Measurements from ENCODE around the gene SUGCT. TPM values are rescaled to one million over a fixed set of nuclear protein-coding genes. Genes with fewer than 3 reads are reported as not detected.
"Not testable (repeated sequence)": the region's sequence is repeated elsewhere in the genome, so short reads cannot be mapped to it uniquely, and the experiment has no call there.

Gene SUGCT
- total and polyA plus RNA-seq, 8 donors = 0.87 to 8.0 (median 2.9) TPM; not detected in 1

DNA sequence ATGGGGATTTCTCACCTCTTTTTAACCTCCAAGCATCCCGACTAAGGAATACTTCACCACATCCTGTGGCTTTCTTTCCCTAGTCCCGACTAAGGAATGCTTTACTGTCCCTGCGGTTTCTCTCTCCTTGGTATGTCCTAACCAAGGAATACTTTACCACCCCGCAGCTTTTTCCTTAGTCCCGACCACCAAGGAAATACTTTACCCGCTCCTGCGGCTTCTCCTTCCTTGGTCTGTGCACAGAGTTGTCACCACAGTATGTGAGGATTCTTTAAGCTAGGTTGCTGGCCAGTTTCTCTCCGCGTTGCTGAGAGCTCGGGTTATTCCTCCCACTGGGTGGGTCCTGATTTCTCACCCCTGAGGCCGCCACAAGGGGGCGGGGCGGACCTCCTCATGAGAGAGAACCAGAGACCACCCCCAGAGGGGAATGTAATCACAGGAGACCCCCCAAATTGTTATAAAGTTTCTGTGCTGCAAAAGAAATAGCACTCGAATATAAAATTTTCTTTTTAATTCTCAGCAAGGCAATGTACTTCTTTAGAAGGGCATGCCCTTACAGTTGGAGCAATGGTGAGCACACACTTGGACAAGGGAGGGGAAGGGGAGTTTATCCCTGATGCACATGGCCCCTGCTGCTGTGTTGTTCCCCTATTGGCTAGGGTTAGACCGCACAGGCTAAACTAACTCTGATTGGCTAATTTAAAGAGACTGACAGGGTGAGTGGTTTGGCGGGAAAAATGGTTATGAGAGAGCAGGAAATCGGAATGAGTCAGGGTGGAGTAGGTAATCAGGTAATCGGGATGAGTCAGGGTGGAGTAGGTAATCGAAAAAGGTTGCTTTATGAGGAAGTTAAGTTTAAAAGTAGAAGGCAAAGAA lies 12.8 kb downstream of the SUGCT start:
- no peak overlapping the region for H3K27ac ChIP-seq
- H3K27me3 ChIP-seq = no peaks in the 10 kb centered on the region
- no peaks in the 10 kb centered on the region for H3K36me3 ChIP-seq
- WGBS, 5 donors = 84 to 90% (median 86%) methylated on average over 19 of the region's 19 CpGs
- H3K4me3 ChIP-seq = no peak overlapping the region
- no peaks in the 10 kb centered on the region for H3K4me1 ChIP-seq
- H3K9me3 ChIP-seq = no peaks in the 10 kb centered on the region
- intact Hi-C loops (cut with DNase I; ENCODE audit: low total_unique reads) = no loop called here
- TF ChIP-seq, protein P1, sequence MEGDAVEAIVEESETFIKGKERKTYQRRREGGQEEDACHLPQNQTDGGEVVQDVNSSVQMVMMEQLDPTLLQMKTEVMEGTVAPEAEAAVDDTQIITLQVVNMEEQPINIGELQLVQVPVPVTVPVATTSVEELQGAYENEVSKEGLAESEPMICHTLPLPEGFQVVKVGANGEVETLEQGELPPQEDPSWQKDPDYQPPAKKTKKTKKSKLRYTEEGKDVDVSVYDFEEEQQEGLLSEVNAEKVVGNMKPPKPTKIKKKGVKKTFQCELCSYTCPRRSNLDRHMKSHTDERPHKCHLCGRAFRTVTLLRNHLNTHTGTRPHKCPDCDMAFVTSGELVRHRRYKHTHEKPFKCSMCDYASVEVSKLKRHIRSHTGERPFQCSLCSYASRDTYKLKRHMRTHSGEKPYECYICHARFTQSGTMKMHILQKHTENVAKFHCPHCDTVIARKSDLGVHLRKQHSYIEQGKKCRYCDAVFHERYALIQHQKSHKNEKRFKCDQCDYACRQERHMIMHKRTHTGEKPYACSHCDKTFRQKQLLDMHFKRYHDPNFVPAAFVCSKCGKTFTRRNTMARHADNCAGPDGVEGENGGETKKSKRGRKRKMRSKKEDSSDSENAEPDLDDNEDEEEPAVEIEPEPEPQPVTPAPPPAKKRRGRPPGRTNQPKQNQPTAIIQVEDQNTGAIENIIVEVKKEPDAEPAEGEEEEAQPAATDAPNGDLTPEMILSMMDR (IDR thresholded peaks at IDR 0.05) = no peak
- TF ChIP-seq POLR2A (IDR thresholded peaks at IDR 0.05) (no peak), EP300 (IDR thresholded peaks at IDR 0.05) (no peak), POLR2AphosphoS5 (IDR thresholded peaks at IDR 0.05) (no peak)
- no peak for DNase-seq

DNA sequence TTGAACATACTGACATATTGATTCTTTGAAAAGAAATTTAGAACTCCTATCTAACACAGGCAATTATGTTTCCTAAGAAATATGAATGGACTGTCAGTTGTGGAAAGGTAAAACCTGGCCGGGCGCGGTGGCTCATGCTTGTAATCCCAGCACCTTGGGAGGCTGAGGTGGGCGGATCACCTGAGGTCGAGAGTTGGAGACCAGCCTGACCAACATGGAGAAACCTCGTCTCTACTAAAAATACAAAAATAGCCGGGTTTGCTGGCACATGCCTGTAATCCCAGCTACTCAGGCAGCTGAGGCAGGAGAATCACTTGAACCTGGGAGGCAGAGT lies 13.4 kb downstream of the SUGCT start:
- intact Hi-C loops (cut with DNase I; ENCODE audit: low total_unique reads); H3K4me3 ChIP-seq; H3K4me1 ChIP-seq; H3K27ac ChIP-seq; H3K36me3 ChIP-seq; H3K9me3 ChIP-seq; DNase-seq; H3K27me3 ChIP-seq: not testable (repeated sequence)
- WGBS, 5 donors = 91 to 97% (median 94%) methylated on average over 7 of the region's 7 CpGs

DNA sequence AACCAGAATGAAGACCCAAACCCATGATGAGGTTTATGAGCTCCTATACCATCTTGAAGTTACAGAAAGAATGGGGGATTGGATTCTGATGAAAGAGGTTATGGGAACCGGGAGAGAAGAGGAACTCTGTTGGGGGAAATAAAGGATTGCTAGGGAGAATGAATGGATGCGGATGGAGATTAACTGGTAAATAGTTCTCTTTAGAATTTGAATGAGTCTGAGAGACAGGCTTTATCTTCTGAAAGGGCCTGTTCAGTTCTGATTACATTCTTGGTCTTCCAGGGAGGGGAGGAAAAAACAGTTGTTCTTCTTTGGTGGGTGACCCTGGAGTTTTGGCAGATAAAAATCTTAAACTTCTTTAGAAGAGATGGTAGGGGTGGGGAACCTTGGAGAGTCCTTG lies 13.9 kb downstream of the SUGCT start:
- Histone ChIP-seq H3K36me3 (no peaks in the 10 kb centered on the region), H3K27me3 (no peaks in the 10 kb centered on the region), H3K4me3 (no peak overlapping the region), H3K9me3 (no peaks in the 10 kb centered on the region), H3K4me1 (no peaks in the 10 kb centered on the region), H3K27ac (no peak overlapping the region)
- intact Hi-C loops (cut with DNase I; ENCODE audit: low total_unique reads) = no loop called here
- 77 to 86% (median 85%) methylated on average over 2 of the region's 2 CpGs for WGBS, 5 donors
- DNase-seq = no peak
- no peak for TF ChIP-seq POLR2AphosphoS5 (IDR thresholded peaks at IDR 0.05)
- no peak for TF ChIP-seq POLR2A (IDR thresholded peaks at IDR 0.05)
- no peak for TF ChIP-seq EP300 (IDR thresholded peaks at IDR 0.05)
- TF ChIP-seq, protein P1 (IDR thresholded peaks at IDR 0.05) = no peak

DNA sequence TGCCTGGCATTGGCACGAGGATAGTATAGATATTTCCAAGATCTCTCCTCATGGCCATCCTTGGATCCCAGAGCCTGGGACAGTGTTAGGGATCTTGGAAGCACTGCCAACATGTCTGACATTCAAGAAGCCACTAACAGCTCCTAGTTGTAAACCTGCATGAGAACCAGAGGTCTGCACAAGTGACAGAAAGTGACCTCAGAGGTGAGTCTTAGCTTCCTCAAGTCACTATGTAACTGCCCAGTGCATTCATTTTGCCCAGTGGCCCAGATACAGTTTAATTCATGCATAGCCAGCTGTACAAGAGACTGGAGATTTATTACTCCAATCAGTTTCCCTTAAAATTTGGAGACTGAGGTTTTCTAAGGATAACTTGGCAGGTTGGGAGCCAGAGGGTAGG lies 16.7 kb downstream of the SUGCT start:
- no peaks in the 10 kb centered on the region for H3K9me3 ChIP-seq
- H3K27ac ChIP-seq = no peak overlapping the region
- H3K27me3 ChIP-seq = no peaks in the 10 kb centered on the region
- intact Hi-C loops (cut with DNase I; ENCODE audit: low total_unique reads) = no loop called here
- DNase-seq = no peak
- H3K4me3 ChIP-seq = no peak overlapping the region
- WGBS, 5 donors = 70 to 94% (median 81%) methylated on average over 1 of the region's 1 CpG
- TF ChIP-seq POLR2A (IDR thresholded peaks at IDR 0.05) = no peak
- H3K36me3 ChIP-seq = no peaks in the 10 kb centered on the region
- H3K4me1 ChIP-seq = no peaks in the 10 kb centered on the region

DNA sequence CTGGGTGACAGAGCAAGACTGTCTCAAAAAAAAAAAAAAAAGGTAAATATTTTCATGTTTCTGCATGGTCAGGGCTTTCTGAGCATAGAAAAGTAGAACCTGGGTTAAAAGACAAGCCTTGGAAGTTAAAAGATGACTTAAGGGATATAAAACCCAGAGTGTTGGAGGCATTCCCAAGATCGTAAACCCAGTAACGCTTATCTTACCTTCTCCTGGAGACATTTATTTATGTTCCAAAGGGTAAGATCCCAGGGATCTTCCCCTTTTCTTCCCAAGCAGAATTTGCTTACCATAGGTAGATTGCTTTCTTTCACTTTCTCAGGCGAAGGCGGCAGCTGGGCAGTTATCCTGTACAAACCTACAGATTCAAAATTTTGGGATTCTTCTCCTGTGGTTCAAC lies 22.2 kb downstream of the SUGCT start:
- Histone ChIP-seq H3K27ac (no peak overlapping the region), H3K4me1 (no peaks in the 10 kb centered on the region), H3K4me3 (no peak overlapping the region), H3K27me3 (no peaks in the 10 kb centered on the region), H3K9me3 (no peaks in the 10 kb centered on the region), H3K36me3 (no peaks in the 10 kb centered on the region)
- intact Hi-C loops (cut with DNase I; ENCODE audit: low total_unique reads) = no loop called here
- peak in 1 of 2 donors; percentile 9 for DNase-seq
- 61 to 82% (median 68%) methylated on average over 4 of the region's 4 CpGs for WGBS, 5 donors
- no peak for TF ChIP-seq POLR2AphosphoS5 (IDR thresholded peaks at IDR 0.05)
- TF ChIP-seq EP300 (IDR thresholded peaks at IDR 0.05) = no peak
- TF ChIP-seq POLR2A (IDR thresholded peaks at IDR 0.05) = no peak
- TF ChIP-seq, protein P1 (IDR thresholded peaks at IDR 0.05) = no peak

All from stomach (tissue), 9 donors.